ENCODE data around the gene FKBP5. TPM values are rescaled to one million over a fixed set of nuclear protein-coding genes. Genes with fewer than 3 reads are reported as not detected.
"Not testable (repeated sequence)": the region's sequence is repeated elsewhere in the genome, so short reads cannot be mapped to it uniquely, and the experiment has no call there.

Gene FKBP5
- polyA plus RNA-seq, 4 donors: 24.1 to 27.8 (median 25.8) TPM

GRCh38 chr6:35724471-35724870 lies 35.8 kb upstream of the FKBP5 start:
- DNase-seq (ENCODE audit: low read depth in 4 of 4, low spot score in 2 of 4): no peak

DNA sequence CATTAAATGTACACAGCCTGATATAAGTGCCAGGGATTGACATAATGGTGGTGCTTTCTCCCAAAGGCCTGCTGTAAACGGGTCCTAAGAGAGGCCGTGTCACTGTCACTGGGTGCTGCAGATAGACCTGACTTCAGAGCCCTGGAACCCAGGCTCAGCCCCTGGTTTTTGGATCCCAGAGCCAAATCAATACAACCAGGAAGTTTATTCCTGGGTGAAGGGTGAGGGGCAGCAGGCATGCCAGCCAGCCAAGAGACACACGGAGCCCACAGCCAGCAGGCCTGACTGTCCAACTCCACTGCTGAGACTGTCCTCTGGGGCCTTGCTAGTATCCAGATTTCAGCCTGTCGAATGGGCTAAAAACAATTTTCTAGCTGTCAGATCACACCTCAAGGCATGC lies 35.3 kb upstream of the FKBP5 start:
- DNase-seq (ENCODE audit: low read depth in 4 of 4, low spot score in 2 of 4): no peak

GRCh38 chr6:35723587-35723986 lies 34.9 kb upstream of the FKBP5 start:
- DNase-seq (ENCODE audit: low read depth in 4 of 4, low spot score in 2 of 4): no peak

DNA sequence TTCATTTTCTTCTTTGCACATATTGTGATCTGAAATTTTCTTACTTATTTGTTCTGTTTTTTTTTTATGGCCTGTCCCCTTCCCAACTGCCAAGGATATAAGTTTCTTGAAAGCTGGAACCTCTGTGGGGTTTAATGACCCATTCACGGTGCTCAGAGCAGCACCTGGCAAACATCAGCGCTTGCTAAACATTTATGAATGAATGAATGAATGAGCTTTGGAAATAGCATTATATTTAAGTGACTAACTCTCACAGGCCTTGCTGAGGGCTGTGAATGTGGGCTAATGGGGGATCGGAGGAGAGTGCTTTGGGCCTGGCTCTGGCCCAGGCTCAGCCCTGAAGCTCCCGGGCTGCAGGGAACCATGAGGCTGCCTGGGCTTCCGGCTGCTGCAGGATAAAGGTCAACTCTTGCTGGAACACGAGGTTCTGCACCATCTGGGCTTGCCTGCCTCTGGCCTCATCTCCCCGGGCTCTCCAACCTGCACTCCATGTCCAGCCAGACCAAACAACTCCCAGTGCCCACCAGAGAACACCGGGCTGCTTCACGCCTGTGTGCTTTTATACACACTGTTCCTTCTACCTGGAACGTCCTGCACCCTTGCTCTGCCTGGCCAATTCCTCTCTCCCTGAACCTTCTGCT lies 33.5 kb upstream of the FKBP5 start:
- DNase-seq (ENCODE audit: low read depth in 4 of 4, low spot score in 2 of 4): no peak

DNA sequence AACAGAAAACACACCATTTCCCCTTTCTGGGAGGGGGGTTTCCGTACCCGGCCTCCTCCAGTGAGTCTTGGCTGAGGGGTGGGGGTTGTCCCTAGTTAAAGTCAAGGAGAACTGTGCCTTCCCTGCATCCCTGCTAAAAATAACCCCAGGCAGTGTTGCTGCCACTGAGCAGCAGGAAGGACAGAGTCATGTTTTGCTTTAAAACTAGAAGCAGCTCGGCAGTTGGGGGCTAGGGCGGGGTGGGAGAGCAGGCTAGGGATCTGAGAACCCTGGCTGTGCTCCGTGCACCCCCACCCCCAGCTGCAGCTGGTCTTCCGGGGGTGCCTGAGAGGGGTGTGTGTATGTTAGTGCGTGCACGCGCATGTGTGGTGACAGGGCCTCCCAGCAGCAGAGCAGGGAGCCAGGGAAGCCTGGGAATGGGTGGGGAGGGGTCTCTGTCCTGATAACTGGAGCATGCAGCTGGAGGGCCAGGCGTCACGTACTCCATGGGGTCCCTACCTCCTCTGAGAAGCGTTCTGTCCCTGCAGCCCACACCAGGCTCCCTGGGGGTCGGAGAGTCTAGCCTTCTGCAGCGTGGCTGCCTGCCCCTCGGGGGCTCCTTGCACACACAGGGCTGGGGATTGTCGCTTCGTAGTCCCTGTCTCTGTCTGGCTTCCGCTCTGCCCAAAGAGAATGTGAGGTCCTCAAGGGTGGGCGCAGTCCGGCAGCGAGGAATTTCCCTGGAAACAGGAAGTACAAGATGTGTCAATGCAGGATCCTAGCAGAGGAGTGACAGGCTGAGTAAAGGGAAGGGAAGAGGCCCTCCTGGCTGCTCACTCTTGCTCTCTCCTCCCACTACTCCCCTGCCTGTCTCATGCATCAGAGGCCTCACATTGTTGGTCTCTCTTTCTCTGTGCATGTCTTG lies 31.4 kb upstream of the FKBP5 start:
- DNase-seq (ENCODE audit: low read depth in 4 of 4, low spot score in 2 of 4): no peak

- DNase-seq (ENCODE audit: low read depth in 4 of 4, low spot score in 2 of 4): no peak
Observed at GRCh38 chr6:35719404-35719829, 30.7 kb upstream of the FKBP5 start.

- DNase-seq (ENCODE audit: low read depth in 4 of 4, low spot score in 2 of 4): no peak
Observed at GRCh38 chr6:35718911-35719381, 30.2 kb upstream of the FKBP5 start.

- DNase-seq (ENCODE audit: low read depth in 4 of 4, low spot score in 2 of 4): no peak
Observed at GRCh38 chr6:35718375-35718736, 29.6 kb upstream of the FKBP5 start.

GRCh38 chr6:35717449-35718374 lies 29.0 kb upstream of the FKBP5 start:
- no peak for DNase-seq (ENCODE audit: low read depth in 4 of 4, low spot score in 2 of 4)

GRCh38 chr6:35716798-35717197 lies 28.1 kb upstream of the FKBP5 start:
- DNase-seq (ENCODE audit: low read depth in 4 of 4, low spot score in 2 of 4): no peak

DNA sequence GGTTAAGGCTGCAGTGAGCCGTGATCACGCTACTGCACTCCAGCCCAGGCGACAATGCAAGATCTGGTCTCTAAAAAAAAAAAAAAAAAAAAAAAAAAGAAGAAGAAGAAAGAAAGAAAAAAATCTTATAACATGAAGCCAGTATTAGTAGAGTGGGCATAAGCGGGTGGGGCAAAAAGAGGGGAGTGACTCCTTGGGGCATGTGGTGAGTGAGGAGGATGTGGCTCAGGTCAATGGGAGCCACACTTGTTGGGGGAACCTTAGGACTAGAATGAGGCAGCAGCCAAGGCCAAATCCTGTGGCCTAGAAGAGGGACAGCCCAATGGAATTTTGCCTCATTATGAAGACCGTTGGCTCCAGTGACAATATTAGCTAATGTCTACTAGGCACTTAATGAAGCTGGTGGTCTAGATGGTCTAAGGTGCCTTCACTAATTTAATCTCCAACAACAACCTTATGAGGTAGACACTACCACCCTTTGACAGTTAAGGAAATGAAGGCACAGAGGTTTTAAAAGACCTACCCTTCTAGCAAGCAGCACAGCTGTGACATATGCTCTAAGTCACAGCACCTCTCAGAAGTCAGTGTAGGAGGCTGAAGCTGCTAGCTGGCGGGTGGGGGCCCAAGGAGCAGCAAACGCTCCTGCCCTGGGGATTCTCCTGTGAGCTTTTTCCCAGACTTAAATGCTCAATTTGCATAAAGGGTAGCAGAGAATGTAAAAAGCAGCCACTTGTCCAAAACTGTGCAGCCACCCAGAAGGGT lies 24.5 kb upstream of the FKBP5 start:
- DNase-seq (ENCODE audit: low read depth in 4 of 4, low spot score in 2 of 4): no peak

GRCh38 chr6:35711731-35712130 lies 23.0 kb upstream of the FKBP5 start:
- no peak for DNase-seq (ENCODE audit: low read depth in 4 of 4, low spot score in 2 of 4)

DNA sequence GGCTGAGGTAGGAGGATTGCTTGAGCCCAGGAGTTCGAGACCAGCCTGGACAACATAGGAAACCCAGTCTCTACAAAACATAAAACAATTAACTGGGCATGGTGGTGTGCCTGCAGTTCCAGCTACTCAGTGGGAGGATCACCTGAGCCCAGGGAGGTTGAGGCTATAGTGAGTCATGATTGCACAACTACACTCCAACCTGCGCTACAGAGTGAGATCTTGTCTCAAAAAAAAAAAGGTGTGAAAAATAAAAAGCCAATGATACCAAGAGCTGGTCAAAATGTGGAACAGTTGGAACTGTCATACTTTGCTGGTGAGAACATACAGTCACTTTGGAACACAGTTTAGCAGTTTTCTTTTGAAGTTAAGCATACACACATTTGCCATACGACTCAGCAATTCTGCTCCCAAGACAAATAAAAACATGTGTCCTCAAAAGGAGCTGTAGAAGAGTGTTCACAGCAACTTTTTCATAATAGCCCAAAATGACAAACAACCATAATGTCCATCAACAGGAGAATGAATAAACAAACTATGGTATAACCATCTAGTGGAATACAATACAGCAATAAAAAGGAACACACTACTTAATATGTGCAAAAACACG lies 21.6 kb upstream of the FKBP5 start:
- no peak for DNase-seq (ENCODE audit: low read depth in 4 of 4, low spot score in 2 of 4)

DNA sequence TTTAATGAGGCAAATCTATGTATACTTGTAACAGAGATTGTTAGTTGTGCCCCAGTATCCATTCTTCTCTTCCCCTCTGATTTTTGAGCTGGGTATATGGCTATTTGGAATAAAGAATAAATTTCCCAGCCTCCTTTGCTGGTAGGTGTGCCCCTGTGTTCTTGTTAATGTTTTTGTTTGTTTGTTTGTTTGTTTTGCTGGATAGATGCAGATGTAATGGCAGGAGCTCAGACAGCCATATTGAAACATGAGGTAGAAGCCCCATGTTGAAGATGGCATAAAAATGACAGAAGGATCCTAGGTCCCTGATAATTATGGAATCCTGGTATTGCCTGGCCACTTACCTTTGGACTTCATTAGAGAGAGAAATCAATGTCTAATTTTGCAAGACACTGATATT lies 19.9 kb upstream of the FKBP5 start:
- no peak for DNase-seq (ENCODE audit: low read depth in 4 of 4, low spot score in 2 of 4)

DNA sequence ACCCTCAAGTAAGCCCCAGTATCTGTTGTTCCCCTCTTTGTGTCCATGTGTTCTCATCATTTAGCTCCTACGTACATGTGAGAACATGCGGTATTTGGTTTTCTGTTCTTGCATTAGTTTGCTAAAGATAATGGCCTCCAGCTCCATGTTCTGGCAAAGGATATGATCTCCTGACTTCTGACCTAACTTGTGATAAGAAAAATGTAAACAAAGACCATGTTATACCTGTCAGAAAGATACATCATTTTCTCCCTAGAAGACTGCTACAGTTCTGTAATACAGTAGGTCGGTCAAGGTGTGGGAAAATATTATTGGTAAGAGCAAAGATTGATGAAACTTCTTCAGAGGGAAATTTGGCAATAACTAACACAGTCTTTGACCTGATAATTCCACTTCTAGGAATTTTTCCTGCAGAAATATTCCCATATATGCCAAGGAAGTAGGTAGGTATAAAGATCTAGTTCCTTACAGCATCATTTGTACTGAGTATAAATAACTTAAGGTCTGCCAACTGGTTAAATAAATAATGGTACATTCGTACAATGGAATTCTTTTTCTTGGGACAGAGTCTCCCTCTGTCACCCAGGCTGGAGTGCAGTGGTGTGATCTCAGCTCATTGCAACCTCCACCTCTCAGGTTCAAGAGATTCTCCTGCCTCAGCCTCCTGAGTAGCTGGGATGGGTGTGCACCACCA lies 19.1 kb upstream of the FKBP5 start:
- DNase-seq (ENCODE audit: low read depth in 4 of 4, low spot score in 2 of 4): no peak

DNA sequence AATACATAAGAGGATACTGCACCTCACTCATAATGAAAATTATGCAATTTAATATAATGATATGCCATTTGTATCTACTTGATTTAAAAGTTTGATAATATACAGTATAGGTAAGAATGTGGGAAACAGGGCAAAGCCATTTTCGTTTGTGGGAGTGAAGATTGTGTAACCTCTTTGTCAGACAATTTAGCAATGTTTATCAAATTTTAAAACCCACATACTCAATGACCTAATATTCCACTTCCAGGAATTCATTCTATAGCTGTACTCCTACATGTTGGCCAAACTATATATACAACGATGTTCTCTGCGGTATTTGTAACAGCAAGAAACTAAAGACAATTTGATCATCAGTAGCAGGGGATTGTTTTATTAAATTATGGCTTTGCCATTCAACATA lies 17.8 kb upstream of the FKBP5 start:
- no peak for DNase-seq (ENCODE audit: low read depth in 4 of 4, low spot score in 2 of 4)

DNA sequence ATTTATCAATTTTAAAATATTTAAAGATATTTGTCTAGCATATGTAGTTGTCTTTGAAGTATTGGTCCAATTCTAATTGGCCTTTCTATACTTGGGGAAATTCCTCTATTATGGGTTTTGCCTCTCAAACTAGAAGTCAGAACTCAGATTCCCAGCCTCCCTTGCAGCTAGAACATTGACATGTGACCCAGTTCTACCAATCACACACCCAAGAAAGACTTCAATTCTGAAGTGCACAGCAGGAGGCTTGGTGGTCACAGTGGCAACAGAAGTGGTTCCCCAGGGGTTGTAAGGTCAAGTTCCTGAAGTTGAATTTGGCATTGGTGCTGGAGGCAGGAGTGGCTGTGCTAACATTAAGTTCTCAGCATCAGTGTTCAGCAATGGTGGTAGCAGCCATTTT lies 14.8 kb upstream of the FKBP5 start:
- DNase-seq (ENCODE audit: low read depth in 4 of 4, low spot score in 2 of 4): no peak

DNA sequence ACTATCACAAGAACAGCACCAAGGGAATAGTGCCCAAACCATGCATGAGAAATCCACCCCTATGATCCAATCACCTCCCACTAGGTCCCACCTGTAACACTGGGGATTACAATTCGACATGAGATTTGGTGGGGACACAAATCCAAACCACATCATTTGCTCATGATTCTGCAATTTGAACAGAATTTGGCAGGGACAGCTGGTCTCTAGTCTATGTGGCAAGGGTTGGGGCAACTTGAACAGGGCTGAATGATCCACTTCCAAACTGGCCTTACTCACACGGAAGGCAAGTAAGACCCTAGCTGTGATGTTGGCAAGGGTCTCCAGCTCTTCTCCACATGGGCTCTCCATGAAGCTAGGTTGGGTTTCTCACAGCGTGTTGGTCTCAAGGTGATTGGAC lies 10.1 kb upstream of the FKBP5 start:
- DNase-seq (ENCODE audit: low read depth in 4 of 4, low spot score in 2 of 4): no peak

- DNase-seq (ENCODE audit: low read depth in 4 of 4, low spot score in 2 of 4): not testable (repeated sequence)
Observed at GRCh38 chr6:35698430-35698829, 9.7 kb upstream of the FKBP5 start.

Measured in left renal cortex interstitium (tissue), 4 donors.